CD14-positive monocyte (primary cell): Measurements from ENCODE around the gene C19orf33. TPM values are rescaled to one million over a fixed set of nuclear protein-coding genes. Genes with fewer than 3 reads are reported as not detected.
A peak's percentile ranks its signal among the peaks of the same experiment; 100 is the strongest.

Experiments
- DNase-seq, 3 donors: peaks; one replicate each; pipeline ENCODE4 v3.0.0-alpha.2; 2011 to 2022
- H2AFZ ChIP-seq: 2 replicates; pipeline ENCODE4 v1.6.0; 2012; ENCODE audit warnings: mild to moderate bottlenecking, low read depth, low read length, inconsistent platforms; ENCODE audit not compliant: insufficient read depth, poor library complexity, severe bottlenecking
- H3K27ac ChIP-seq, 2 donors: 1 replicate in 1 of 2; 2 replicates in 1 of 2; pipeline ENCODE4 v1.5.1; 2012 to 2013; ENCODE audit warnings: low read length in 2 of 2, control low read depth in 1 of 2, inconsistent platforms in 1 of 2, low read depth in 1 of 2, mild to moderate bottlenecking in 1 of 2
- H3K27me3 ChIP-seq, 2 donors: one replicate each; pipeline versions ENCODE4 v1.6.0 to v1.6.1; 2011 to 2013; ENCODE audit warnings: low read length in 2 of 2; ENCODE audit not compliant: control insufficient read depth in 2 of 2, insufficient read depth in 2 of 2
- H3K36me3 ChIP-seq, 2 donors: replicated peaks in 1 of 2; 1 replicate in 1 of 2; 2 replicates in 1 of 2; pipeline versions ENCODE4 v1.5.1 to v1.6.1; 2012 to 2013; ENCODE audit warnings: low read length in 2 of 2, control low read depth in 1 of 2, inconsistent platforms in 1 of 2, mild to moderate bottlenecking in 1 of 2; ENCODE audit not compliant: insufficient read depth in 2 of 2, control insufficient read depth in 1 of 2
- H3K4me1 ChIP-seq, 2 donors: 1 replicate in 1 of 2; 2 replicates in 1 of 2; pipeline versions ENCODE4 v1.5.1 to v1.6.1; 2012 to 2013; ENCODE audit warnings: low read length in 2 of 2, control low read depth in 1 of 2, inconsistent platforms in 1 of 2, mild to moderate bottlenecking in 1 of 2, moderate library complexity in 1 of 2; ENCODE audit not compliant: insufficient read depth in 2 of 2, control insufficient read depth in 1 of 2
- H3K4me2 ChIP-seq: replicated peaks from 2 replicates; pipeline ENCODE3; 2012; ENCODE audit warnings: low read length, moderate library complexity, mild to moderate bottlenecking; ENCODE audit not compliant: poor library complexity, severe bottlenecking; ENCODE audit errors: extremely low read depth
- H3K4me3 ChIP-seq, 3 experiments: fragments of 200-600 bp in 1 of 3; sonication (generic) in 1 of 3; replicated peaks in 1 of 3; 1 replicate in 2 of 3; 2 replicates in 1 of 3; pipeline ENCODE4 v1.5.1; 2011 to 2013; ENCODE audit warnings: low read length in 3 of 3, mild to moderate bottlenecking in 3 of 3, control low read depth in 2 of 3, low read depth in 2 of 3, inconsistent platforms in 1 of 3, moderate library complexity in 1 of 3
- H3K79me2 ChIP-seq: 2 replicates; pipeline ENCODE4 v1.6.0; 2012; ENCODE audit warnings: mild to moderate bottlenecking, control low read depth, inconsistent platforms, low read length, moderate library complexity; ENCODE audit not compliant: insufficient read depth
- H3K9ac ChIP-seq: 2 replicates; pipeline ENCODE4 v1.6.0; 2017; ENCODE audit warnings: low read length, mild to moderate bottlenecking; ENCODE audit not compliant: insufficient read depth, poor library complexity, severe bottlenecking
- H3K9me3 ChIP-seq, 2 donors: replicated peaks in 1 of 2; 1 replicate in 1 of 2; 2 replicates in 1 of 2; pipeline versions ENCODE4 v1.5.1 to v1.6.1; 2012 to 2013; ENCODE audit warnings: low read length in 2 of 2, control low read depth in 1 of 2; ENCODE audit not compliant: control insufficient read depth in 1 of 2, insufficient read depth in 1 of 2
- H4K20me1 ChIP-seq: 2 replicates; pipeline ENCODE4 v1.6.0; 2012; ENCODE audit warnings: mild to moderate bottlenecking, low read length, control low read depth, moderate library complexity; ENCODE audit not compliant: insufficient read depth
- H3K27ac Mint-ChIP-seq, 7 donors: one replicate each; pipeline ENCODE4 v1.8.0; 2020; ENCODE audit warnings: mild to moderate bottlenecking in 7 of 7, mixed read lengths in 7 of 7, moderate library complexity in 6 of 7, inconsistent platforms in 2 of 7
- H3K27me3 Mint-ChIP-seq, 3 donors: one replicate each; pipeline ENCODE4 v1.8.0; 2021 to 2022; ENCODE audit warnings: low read depth in 3 of 3, mild to moderate bottlenecking in 3 of 3, mixed read lengths in 3 of 3, moderate library complexity in 3 of 3, inconsistent platforms in 1 of 3
- H3K36me3 Mint-ChIP-seq, 2 donors: one replicate each; pipeline ENCODE4 v1.8.0; 2020; ENCODE audit warnings: mixed read lengths in 2 of 2, inconsistent platforms in 1 of 2, mild to moderate bottlenecking in 1 of 2
- H3K4me1 Mint-ChIP-seq: one replicate; pipeline ENCODE4 v1.8.0; 2020; ENCODE audit warnings: mild to moderate bottlenecking, mixed read lengths
- H3K4me3 Mint-ChIP-seq, 2 donors: one replicate each; pipeline ENCODE4 v1.8.0; 2020; ENCODE audit warnings: mild to moderate bottlenecking in 2 of 2, mixed read lengths in 2 of 2, moderate library complexity in 1 of 2
- H3K9me3 Mint-ChIP-seq, 7 donors: one replicate each; pipeline ENCODE4 v1.8.0; 2020 to 2022; ENCODE audit warnings: mixed read lengths in 7 of 7, mild to moderate bottlenecking in 6 of 7, moderate library complexity in 6 of 7, inconsistent platforms in 2 of 7
- WGBS: methylation state at CpG from one replicate; pipeline ENCODE4 v1.1.5; 2013; ENCODE audit warnings: missing lambda C conversion rate; ENCODE audit not compliant: insufficient coverage; 5-methylcytosine and 5-hydroxymethylcytosine counted together
- intact Hi-C, 2 donors: fragments of 100-400 bp; cut with micrococcal nuclease; formaldehyde crosslinking; loops; one replicate each; pipeline versions ENCODE4 v1.15.0 to v1.15.1; 2023
- polyA plus RNA-seq, 3 donors: library from polyadenylated mRNA; depleted of rRNA in 1 of 3; unstranded in 2 of 3; stranded (reverse) in 1 of 3; fragments of 300-500 nt in 2 of 3; fragments of >200 nt in 1 of 3; fragmentation: Illumina TruSeq in 2 of 3; gene quantifications; 1 replicate in 2 of 3; 2 replicates in 1 of 3; pipeline ENCODE4 v1.2.3, GENCODE V29; 2012 to 2021
- TF ChIP-seq, protein P1 (sequence below): fragments of 200-600 bp; IDR thresholded peaks from one replicate; pipeline ENCODE4 v1.8.0; 2022; ENCODE audit warnings: antibody characterized with exemption, mild to moderate bottlenecking

Gene C19orf33
- polyA plus RNA-seq, 3 donors = 0.43 to 0.73 (median 0.69) TPM

DNA sequence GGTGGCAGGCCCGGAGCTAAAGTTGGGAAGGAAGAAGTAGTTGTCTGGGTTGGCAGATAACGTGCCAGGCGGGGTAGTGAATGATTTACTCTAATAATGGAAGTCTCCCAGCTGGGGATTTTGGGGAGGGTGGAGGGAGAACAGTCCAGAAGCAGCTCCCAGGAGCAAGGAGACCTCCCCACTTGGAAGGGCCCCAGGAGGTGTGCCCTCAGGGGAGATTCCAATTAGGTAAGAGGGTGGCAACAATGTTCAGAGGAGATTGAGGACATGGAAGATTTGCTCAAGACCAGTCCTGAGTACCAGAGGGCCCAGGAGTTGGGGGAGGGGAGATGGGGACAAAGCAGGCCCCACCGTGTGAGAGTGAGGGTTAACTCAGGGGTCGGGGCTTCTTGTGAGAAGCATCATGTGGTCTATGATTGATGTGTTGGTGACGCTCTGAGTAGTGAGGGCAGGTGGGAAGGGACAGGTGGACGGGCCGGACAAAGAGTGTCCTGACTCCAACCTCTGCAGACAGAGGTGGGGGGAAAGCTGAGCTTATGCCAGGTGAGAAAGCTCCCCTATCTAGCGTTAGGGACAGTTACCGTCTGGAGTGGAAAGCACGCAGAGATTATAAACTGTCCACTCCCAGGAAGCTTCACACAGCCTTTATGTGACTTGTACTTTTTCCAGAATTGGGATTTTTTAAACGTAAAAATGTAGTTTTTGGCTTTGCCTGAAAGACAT, 36.1 kb upstream of the C19orf33 start:
- Mint-ChIP-seq H3K27ac (peak overlapping the region in 2 of 7 donors; percentile 23 to 50), H3K27me3 (peaks cover 2 to 4% (median 4%) of the 10 kb centered on the region in 3 donors), H3K4me1 (peaks cover 50% of the 10 kb centered on the region), H3K9me3 (no peaks in the 10 kb centered on the region), H3K4me3 (no peak overlapping the region), H3K36me3 (peaks cover 26 to 28% of the 10 kb centered on the region in 2 donors)
- TF ChIP-seq, protein P1, sequence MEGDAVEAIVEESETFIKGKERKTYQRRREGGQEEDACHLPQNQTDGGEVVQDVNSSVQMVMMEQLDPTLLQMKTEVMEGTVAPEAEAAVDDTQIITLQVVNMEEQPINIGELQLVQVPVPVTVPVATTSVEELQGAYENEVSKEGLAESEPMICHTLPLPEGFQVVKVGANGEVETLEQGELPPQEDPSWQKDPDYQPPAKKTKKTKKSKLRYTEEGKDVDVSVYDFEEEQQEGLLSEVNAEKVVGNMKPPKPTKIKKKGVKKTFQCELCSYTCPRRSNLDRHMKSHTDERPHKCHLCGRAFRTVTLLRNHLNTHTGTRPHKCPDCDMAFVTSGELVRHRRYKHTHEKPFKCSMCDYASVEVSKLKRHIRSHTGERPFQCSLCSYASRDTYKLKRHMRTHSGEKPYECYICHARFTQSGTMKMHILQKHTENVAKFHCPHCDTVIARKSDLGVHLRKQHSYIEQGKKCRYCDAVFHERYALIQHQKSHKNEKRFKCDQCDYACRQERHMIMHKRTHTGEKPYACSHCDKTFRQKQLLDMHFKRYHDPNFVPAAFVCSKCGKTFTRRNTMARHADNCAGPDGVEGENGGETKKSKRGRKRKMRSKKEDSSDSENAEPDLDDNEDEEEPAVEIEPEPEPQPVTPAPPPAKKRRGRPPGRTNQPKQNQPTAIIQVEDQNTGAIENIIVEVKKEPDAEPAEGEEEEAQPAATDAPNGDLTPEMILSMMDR = no peak
- no peak overlapping the region for H3K9ac ChIP-seq
- no peaks in the 10 kb centered on the region for H3K9me3 ChIP-seq
- no peak overlapping the region for H3K27ac ChIP-seq
- no peak overlapping the region for H2AFZ ChIP-seq
- 65% methylated on average over 7 of the region's 12 CpGs for WGBS
- H3K4me2 ChIP-seq = no peak overlapping the region
- no peak overlapping the region for H3K4me3 ChIP-seq
- H3K79me2 ChIP-seq = peaks cover 33% of the 10 kb centered on the region
- peaks cover 30 to 44% of the 10 kb centered on the region in 2 donors for H3K4me1 ChIP-seq
- H4K20me1 ChIP-seq = peaks cover 33% of the 10 kb centered on the region
- intact Hi-C loops = no loop called here
- H3K36me3 ChIP-seq = no peaks in the 10 kb centered on the region
- no peaks in the 10 kb centered on the region for H3K27me3 ChIP-seq
- no peak for DNase-seq

DNA sequence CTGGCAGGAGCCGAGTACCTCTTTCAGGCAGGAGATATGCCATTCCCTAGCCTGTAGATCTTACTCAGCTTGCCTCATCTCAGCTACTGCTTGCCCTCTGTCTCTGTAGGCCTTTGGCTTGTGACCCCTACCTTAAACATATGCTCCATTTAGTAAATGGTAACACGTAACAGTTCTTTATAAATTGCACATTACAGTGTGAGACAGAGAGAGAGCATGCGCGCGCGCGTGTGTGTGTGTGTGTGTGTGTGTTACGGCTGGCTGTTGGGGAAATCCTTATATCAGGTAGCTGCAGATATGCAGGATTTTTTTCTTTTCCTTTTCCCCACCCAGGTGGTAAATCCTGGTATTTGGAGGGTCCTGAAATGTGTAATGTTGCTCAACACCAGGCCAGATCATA, 35.5 kb upstream of the C19orf33 start:
- Histone ChIP-seq H3K79me2 (peaks cover 33% of the 10 kb centered on the region), H2AFZ (no peak overlapping the region), H3K9me3 (no peaks in the 10 kb centered on the region), H3K4me3 (no peak overlapping the region), H3K4me2 (no peak overlapping the region), H4K20me1 (peaks cover 39% of the 10 kb centered on the region), H3K4me1 (peaks cover 27 to 41% of the 10 kb centered on the region in 2 donors), H3K27me3 (no peaks in the 10 kb centered on the region), H3K36me3 (no peaks in the 10 kb centered on the region), H3K9ac (no peak overlapping the region), H3K27ac (no peak overlapping the region)
- Mint-ChIP-seq H3K9me3 (no peaks in the 10 kb centered on the region), H3K4me1 (peaks cover 46% of the 10 kb centered on the region), H3K27ac (no peak overlapping the region), H3K4me3 (no peak overlapping the region), H3K36me3 (peaks cover 28 to 30% of the 10 kb centered on the region in 2 donors), H3K27me3 (peaks cover 2 to 4% (median 4%) of the 10 kb centered on the region in 3 donors)
- no peak for DNase-seq
- WGBS = 80% methylated on average over 1 of the region's 8 CpGs
- TF ChIP-seq, protein P1 = no peak
- intact Hi-C loops = no loop called here
